GM13976 (cell line): Measurements from ENCODE around the gene MYO1C.
A peak's percentile ranks its signal among the peaks of the same experiment; 100 is the strongest.

ENCODE experiments used
- DNase-seq: peaks from one replicate; pipeline ENCODE4 v3.0.0; 2012; ENCODE audit warnings: low spot score
- CTCF ChIP-seq: IDR thresholded peaks from 2 replicates; pipeline ENCODE4 v1.5.1; 2012; ENCODE audit warnings: borderline replicate concordance, mild to moderate bottlenecking; ENCODE audit not compliant: insufficient read depth; ENCODE audit errors: extremely low read depth, missing control alignments, control extremely low read depth
- in situ Hi-C: fragments of 300-500 bp; cut with MboI; formaldehyde crosslinking; loops from one replicate; pipeline ENCODE4 v1.12.0; 2022; ENCODE audit warnings: low sequenced_read_pairs, mixed read lengths, inconsistent platforms; ENCODE audit not compliant: unreplicated experiment

The MYO1C gene

GRCh38 chr17:1485423-1486376, 6.8 kb downstream of the MYO1C start:
- no peak for TF ChIP-seq CTCF
- DNase-seq, result peak; percentile 82
- in situ Hi-C loops, result no loop called here

- in situ Hi-C loops, result no loop called here
- TF ChIP-seq CTCF, result no peak
- DNase-seq, result peak; percentile 82
Measured at GRCh38 chr17:1484676-1485422, 7.6 kb downstream of the MYO1C start.

- no peak for TF ChIP-seq CTCF
- no peak for DNase-seq
- in situ Hi-C loops, result no loop called here
Measured at GRCh38 chr17:1484060-1484535, 8.4 kb downstream of the MYO1C start.

GRCh38 chr17:1482680-1483079, 9.8 kb downstream of the MYO1C start:
- no peak for DNase-seq
- no peak for TF ChIP-seq CTCF
- in situ Hi-C loops, result no loop called here

- in situ Hi-C loops, result no loop called here
- TF ChIP-seq CTCF, result no peak
- no peak for DNase-seq
Measured at GRCh38 chr17:1481736-1482135, 10.8 kb downstream of the MYO1C start.

GRCh38 chr17:1480747-1481465, 11.6 kb downstream of the MYO1C start:
- in situ Hi-C loops, result no loop called here
- no peak for TF ChIP-seq CTCF
- DNase-seq, result no peak
